SK-N-SH treated with all-trans-retinoic acid at 6 μM for 48 hours (cell line): ENCODE results near the gene CDK5RAP2.

Source experiments
- BACH2 ChIP-seq: fragments of 250-450 bp; sonication (Bioruptor Pico); IDR thresholded peaks from 2 replicates; pipeline ENCODE4 v1.9.0; 2021; ENCODE audit warnings: mild to moderate bottlenecking, borderline replicate concordance
- ESRRG ChIP-seq: fragments of 250-450 bp; sonication (Bioruptor Pico); IDR thresholded peaks from 2 replicates; pipeline ENCODE4 v1.6.1; 2021; ENCODE audit warnings: mild to moderate bottlenecking
- RARB ChIP-seq: fragments of 250-450 bp; sonication (Bioruptor Pico); IDR thresholded peaks from 2 replicates; pipeline ENCODE4 v1.8.0; 2021; ENCODE audit warnings: mild to moderate bottlenecking, moderate library complexity
- ZFP3 ChIP-seq: fragments of 250-450 bp; sonication (Bioruptor Pico); IDR thresholded peaks from 2 replicates; pipeline ENCODE4 v1.5.0; 2020; ENCODE audit warnings: mild to moderate bottlenecking, moderate library complexity
- TF ChIP-seq, protein P1 (sequence below): fragments of 250-450 bp; sonication (Bioruptor Pico); IDR thresholded peaks from 2 replicates; pipeline ENCODE4 v1.8.0; 2020; ENCODE audit warnings: mild to moderate bottlenecking, moderate library complexity, borderline replicate concordance
- TF ChIP-seq, protein P2 (sequence below): fragments of 250-450 bp; sonication (Bioruptor Pico); IDR thresholded peaks from 2 replicates; pipeline ENCODE4 v1.5.1; 2021; ENCODE audit warnings: mild to moderate bottlenecking, moderate library complexity

DNA sequence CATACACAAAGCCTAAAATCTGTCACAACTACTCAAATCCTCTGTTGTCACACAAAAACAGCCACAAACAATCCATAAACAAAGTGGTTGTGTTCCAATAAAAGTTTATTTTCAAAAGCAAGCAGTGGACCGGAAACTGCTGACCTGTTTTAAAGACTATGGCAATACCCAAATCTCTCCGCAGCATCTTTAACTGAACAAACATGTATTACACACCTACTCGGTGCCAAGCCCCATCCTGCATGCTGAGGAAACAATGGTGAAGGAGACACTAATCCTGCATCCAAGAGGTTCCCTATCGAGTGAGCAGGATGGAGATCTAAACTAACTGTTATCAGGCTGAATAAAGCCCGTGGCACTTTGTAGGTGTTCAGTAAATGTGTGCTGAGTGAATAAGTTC, 11.2 kb downstream of the CDK5RAP2 start:
- TF ChIP-seq, protein P1, sequence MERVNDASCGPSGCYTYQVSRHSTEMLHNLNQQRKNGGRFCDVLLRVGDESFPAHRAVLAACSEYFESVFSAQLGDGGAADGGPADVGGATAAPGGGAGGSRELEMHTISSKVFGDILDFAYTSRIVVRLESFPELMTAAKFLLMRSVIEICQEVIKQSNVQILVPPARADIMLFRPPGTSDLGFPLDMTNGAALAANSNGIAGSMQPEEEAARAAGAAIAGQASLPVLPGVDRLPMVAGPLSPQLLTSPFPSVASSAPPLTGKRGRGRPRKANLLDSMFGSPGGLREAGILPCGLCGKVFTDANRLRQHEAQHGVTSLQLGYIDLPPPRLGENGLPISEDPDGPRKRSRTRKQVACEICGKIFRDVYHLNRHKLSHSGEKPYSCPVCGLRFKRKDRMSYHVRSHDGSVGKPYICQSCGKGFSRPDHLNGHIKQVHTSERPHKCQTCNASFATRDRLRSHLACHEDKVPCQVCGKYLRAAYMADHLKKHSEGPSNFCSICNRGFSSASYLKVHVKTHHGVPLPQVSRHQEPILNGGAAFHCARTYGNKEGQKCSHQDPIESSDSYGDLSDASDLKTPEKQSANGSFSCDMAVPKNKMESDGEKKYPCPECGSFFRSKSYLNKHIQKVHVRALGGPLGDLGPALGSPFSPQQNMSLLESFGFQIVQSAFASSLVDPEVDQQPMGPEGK (CRISPR knock-in tag): no peak
- TF ChIP-seq, protein P2, sequence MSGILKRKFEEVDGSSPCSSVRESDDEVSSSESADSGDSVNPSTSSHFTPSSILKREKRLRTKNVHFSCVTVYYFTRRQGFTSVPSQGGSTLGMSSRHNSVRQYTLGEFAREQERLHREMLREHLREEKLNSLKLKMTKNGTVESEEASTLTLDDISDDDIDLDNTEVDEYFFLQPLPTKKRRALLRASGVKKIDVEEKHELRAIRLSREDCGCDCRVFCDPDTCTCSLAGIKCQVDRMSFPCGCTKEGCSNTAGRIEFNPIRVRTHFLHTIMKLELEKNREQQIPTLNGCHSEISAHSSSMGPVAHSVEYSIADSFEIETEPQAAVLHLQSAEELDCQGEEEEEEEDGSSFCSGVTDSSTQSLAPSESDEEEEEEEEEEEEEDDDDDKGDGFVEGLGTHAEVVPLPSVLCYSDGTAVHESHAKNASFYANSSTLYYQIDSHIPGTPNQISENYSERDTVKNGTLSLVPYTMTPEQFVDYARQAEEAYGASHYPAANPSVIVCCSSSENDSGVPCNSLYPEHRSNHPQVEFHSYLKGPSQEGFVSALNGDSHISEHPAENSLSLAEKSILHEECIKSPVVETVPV: no peak
- TF ChIP-seq ESRRG (CRISPR knock-in tag): no peak
- TF ChIP-seq ZFP3 (CRISPR knock-in tag): no peak
- TF ChIP-seq BACH2: no peak
- TF ChIP-seq RARB (CRISPR knock-in tag): no peak
